PFSK-1 (cell line): Measurements from ENCODE around the gene CD276.

ENCODE experiments used
- FOXP2 ChIP-seq: optimal IDR thresholded peaks from 2 replicates; pipeline ENCODE3; 2011; ENCODE audit warnings: borderline replicate concordance, control low read depth, inconsistent platforms; ENCODE audit not compliant: insufficient read depth; ENCODE audit errors: extremely low read length, extremely low read depth
- POLR2AphosphoS5 ChIP-seq: IDR thresholded peaks from 2 replicates; pipeline ENCODE4 v1.6.1; 2012; ENCODE audit warnings: low read depth, mild to moderate bottlenecking, control low read depth, low read length, moderate library complexity
- REST ChIP-seq, 2 experiments: IDR thresholded peaks; 2 replicates each; pipeline versions ENCODE4 v1.6.1 to v1.8.0; 2011 to 2012; ENCODE audit warnings: low read depth in 2 of 2, low read length in 2 of 2, control low read depth in 1 of 2, inconsistent platforms in 1 of 2, mild to moderate bottlenecking in 1 of 2, moderate library complexity in 1 of 2; ENCODE audit not compliant: insufficient read depth in 1 of 2
- SIN3A ChIP-seq: IDR thresholded peaks from 2 replicates; pipeline ENCODE4 v1.6.1; 2012; ENCODE audit warnings: mild to moderate bottlenecking, low read length, moderate library complexity, borderline replicate concordance; ENCODE audit not compliant: insufficient read depth
- TAF1 ChIP-seq: IDR thresholded peaks from 2 replicates; pipeline ENCODE4 v1.6.1; 2012; ENCODE audit warnings: low read length, control low read depth, borderline replicate concordance; ENCODE audit not compliant: insufficient read depth

Gene CD276

GRCh38 chr15:73727330-73727976 lies 43.3 kb downstream of the CD276 start:
- TF ChIP-seq FOXP2 (no peak), REST (IDR thresholded peaks at IDR 0.05; ENCODE audit: insufficient read depth in 1 of 2, low read depth in 2 of 2, low read length in 2 of 2) (no peak), TAF1 (no peak), POLR2AphosphoS5 (no peak), SIN3A (no peak)

GRCh38 chr15:73732930-73733329 lies 48.7 kb downstream of the CD276 start:
- TF ChIP-seq REST (IDR thresholded peaks at IDR 0.05; ENCODE audit: insufficient read depth in 1 of 2, low read depth in 2 of 2, low read length in 2 of 2) (no peak), POLR2AphosphoS5 (no peak), FOXP2 (no peak), TAF1 (no peak), SIN3A (no peak)

GRCh38 chr15:73737535-73737934 lies 53.4 kb downstream of the CD276 start:
- no peak for TF ChIP-seq FOXP2
- TF ChIP-seq SIN3A = no peak
- no peak for TF ChIP-seq REST (IDR thresholded peaks at IDR 0.05; ENCODE audit: insufficient read depth in 1 of 2, low read depth in 2 of 2, low read length in 2 of 2)
- TF ChIP-seq POLR2AphosphoS5 = no peak
- TF ChIP-seq TAF1 = no peak

- TF ChIP-seq SIN3A (no peak), TAF1 (no peak), POLR2AphosphoS5 (no peak), FOXP2 (no peak), REST (IDR thresholded peaks at IDR 0.05; ENCODE audit: insufficient read depth in 1 of 2, low read depth in 2 of 2, low read length in 2 of 2) (no peak)
Observed at GRCh38 chr15:73740152-73741048, 56.2 kb downstream of the CD276 start.
